ENCODE data around the gene PHF21B.

- TF ChIP-seq ZNF549 (tag by site-specific recombination; IDR thresholded peaks at IDR 0.05) (no peak), CTCF (tag by site-specific recombination; IDR thresholded peaks at IDR 0.05) (no peak), ZBTB26 (tag by site-specific recombination; optimal IDR thresholded peaks at IDR 0.05) (no peak), RBAK (tag by site-specific recombination; IDR thresholded peaks at IDR 0.05) (no peak), ZNF24 (tag by site-specific recombination; IDR thresholded peaks at IDR 0.05) (no peak), ZNF692 (tag by site-specific recombination; IDR thresholded peaks at IDR 0.05) (no peak), KLF10 (tag by site-specific recombination; IDR thresholded peaks at IDR 0.05) (no peak), ZNF266 (tag by site-specific recombination; IDR thresholded peaks at IDR 0.05; ENCODE audit: low read depth) (no peak), ZNF560 (tag by site-specific recombination; IDR thresholded peaks at IDR 0.05; ENCODE audit: borderline replicate concordance) (no peak), ZNF175 (tag by site-specific recombination; IDR thresholded peaks at IDR 0.05) (no peak), ZNF555 (tag by site-specific recombination; conservative IDR thresholded peaks at IDR 0.05) (no peak), PATZ1 (tag by site-specific recombination; IDR thresholded peaks at IDR 0.05) (no peak)
These were observed 37.5 kb upstream of the PHF21B start for GRCh38 chr22:45047260-45047659.

All from HEK293 (cell line).